H1 (cell line): Measurements from ENCODE around the gene NT5E. TPM values are rescaled to one million over a fixed set of nuclear protein-coding genes. Genes with fewer than 3 reads are reported as not detected.

Source experiments
- CTCF ChIA-PET: fragments of 300-600 bp; sonication (Branson Sonifier 250); formaldehyde crosslinking; loops from one replicate; lab custom pipeline; 2021; ENCODE audit not compliant: partially characterized antibody; lab: Charles Lee
- POLR2A ChIA-PET: fragments of 300-600 bp; sonication (Branson Sonifier 250); formaldehyde crosslinking; loops from one replicate; lab custom pipeline; 2021; ENCODE audit warnings: inconsistent platforms; ENCODE audit not compliant: partially characterized antibody; lab: Charles Lee
- DNase-seq, 2 experiments: peaks; one replicate each; pipeline versions ENCODE4 v3.0.0 to v3.0.0-alpha.2; 2010 to 2022; ENCODE audit warnings: low spot score in 2 of 2, low read depth in 1 of 2, mixed read lengths in 1 of 2
- FAIRE-seq: peaks from 2 replicates; lab custom pipeline; 2011; peaks lifted over from hg19 to GRCh38; lab: Jason Lieb, UNC
- H2AFZ ChIP-seq: 2 replicates; pipeline ENCODE4 v1.8.1; 2012; ENCODE audit warnings: low read length, inconsistent platforms
- H2AK5ac ChIP-seq: 2 replicates; pipeline ENCODE4 v1.6.1; 2013; ENCODE audit warnings: low read depth, low read length
- H2BK120ac ChIP-seq: replicated peaks from 2 replicates; pipeline ENCODE3; 2013; ENCODE audit warnings: low read depth, low read length, inconsistent platforms
- H2BK12ac ChIP-seq: 2 replicates; pipeline ENCODE4 v1.6.1; 2013; ENCODE audit warnings: low read depth, low read length
- H2BK15ac ChIP-seq: 2 replicates; pipeline ENCODE4 v1.6.1; 2013; ENCODE audit warnings: low read length
- H2BK20ac ChIP-seq: 2 replicates; pipeline ENCODE4 v1.6.1; 2013; ENCODE audit warnings: low read length
- H2BK5ac ChIP-seq: 2 replicates; pipeline ENCODE4 v1.6.1; 2013; ENCODE audit warnings: low read depth, low read length
- H3K14ac ChIP-seq: 2 replicates; pipeline ENCODE4 v1.6.1; 2013; ENCODE audit warnings: inconsistent platforms; ENCODE audit not compliant: insufficient read length
- H3K18ac ChIP-seq: 2 replicates; pipeline ENCODE4 v1.6.1; 2013; ENCODE audit warnings: low read length; ENCODE audit errors: extremely low read depth
- H3K23ac ChIP-seq: 2 replicates; pipeline ENCODE4 v1.6.1; 2013; ENCODE audit warnings: inconsistent platforms; ENCODE audit not compliant: insufficient read length
- H3K23me2 ChIP-seq: 2 replicates; pipeline ENCODE4 v1.6.1; 2013; ENCODE audit warnings: low read depth, low read length
- H3K27ac ChIP-seq: 2 replicates; pipeline ENCODE4 v1.6.1; 2011; ENCODE audit warnings: low read depth, low read length, inconsistent platforms
- H3K27me3 ChIP-seq, 4 experiments: replicated peaks in 1 of 4; 1 replicate in 1 of 4; 2 replicates in 3 of 4; pipeline versions ENCODE4 v1.6.1 to v1.8.1; 2011 to 2013; ENCODE audit warnings: low read length in 3 of 4, mild to moderate bottlenecking in 3 of 4, inconsistent platforms in 2 of 4, mixed read lengths in 2 of 4, moderate library complexity in 1 of 4; ENCODE audit not compliant: control insufficient read depth in 3 of 4, insufficient read depth in 3 of 4; ENCODE audit errors: extremely low read depth in 1 of 4
- H3K36me3 ChIP-seq, 4 experiments: 2 replicates each; pipeline versions ENCODE4 v1.6.1 to v1.8.1; 2011 to 2013; ENCODE audit warnings: mild to moderate bottlenecking in 4 of 4, low read length in 3 of 4, moderate library complexity in 2 of 4, control low read depth in 1 of 4, inconsistent platforms in 1 of 4; ENCODE audit not compliant: insufficient read depth in 4 of 4, control insufficient read depth in 2 of 4
- H3K4ac ChIP-seq: replicated peaks from 2 replicates; pipeline ENCODE3; 2013; ENCODE audit warnings: low read length, low read depth, mixed read lengths, inconsistent platforms; ENCODE audit not compliant: insufficient read length
- H3K4me1 ChIP-seq, 4 experiments: replicated peaks in 1 of 4; 1 replicate in 1 of 4; 2 replicates in 3 of 4; pipeline versions ENCODE4 v1.6.1 to v1.8.1; 2011 to 2013; ENCODE audit warnings: low read length in 3 of 4, inconsistent platforms in 2 of 4, mixed read lengths in 1 of 4; ENCODE audit not compliant: insufficient read depth in 4 of 4, control insufficient read depth in 3 of 4
- H3K4me2 ChIP-seq, 2 experiments: 2 replicates each; pipeline versions ENCODE4 v1.6.1 to v1.8.1; 2011 to 2013; ENCODE audit warnings: low read depth in 2 of 2, low read length in 2 of 2, control low read depth in 1 of 2, inconsistent platforms in 1 of 2, mild to moderate bottlenecking in 1 of 2; ENCODE audit not compliant: insufficient read depth in 1 of 2
- H3K4me3 ChIP-seq, 4 experiments: fragments of 200-600, 300-600 bp in 1 of 4; sonication (generic), shearing (Covaris generic), sonication (Bioruptor Twin) in 1 of 4; 2 replicates each; pipeline versions ENCODE4 v1.5.1 to v1.8.1; 2011 to 2016; ENCODE audit warnings: low read length in 4 of 4, low read depth in 3 of 4, control low read depth in 2 of 4, inconsistent platforms in 2 of 4, mild to moderate bottlenecking in 2 of 4, mixed read lengths in 1 of 4, moderate library complexity in 1 of 4; ENCODE audit not compliant: insufficient read depth in 2 of 4; ENCODE audit errors: extremely low read depth in 1 of 4
- H3K56ac ChIP-seq: replicated peaks from 2 replicates; pipeline ENCODE3; 2013; ENCODE audit warnings: low read depth, mild to moderate bottlenecking, mixed read lengths, low read length, inconsistent platforms; ENCODE audit not compliant: insufficient read length
- H3K79me1 ChIP-seq: 2 replicates; pipeline ENCODE4 v1.6.1; 2013; ENCODE audit warnings: low read depth, low read length, control low read depth
- H3K79me2 ChIP-seq, 2 experiments: 2 replicates each; pipeline versions ENCODE4 v1.6.1 to v1.8.1; 2012 to 2013; ENCODE audit warnings: low read length in 2 of 2, mild to moderate bottlenecking in 2 of 2, inconsistent platforms in 1 of 2; ENCODE audit not compliant: insufficient read depth in 2 of 2, control insufficient read depth in 1 of 2
- H3K9ac ChIP-seq, 4 experiments: replicated peaks in 1 of 4; 1 replicate in 1 of 4; 2 replicates in 3 of 4; pipeline versions ENCODE4 v1.6.1 to v1.8.1; 2011 to 2013; ENCODE audit warnings: low read depth in 3 of 4, low read length in 3 of 4, control low read depth in 2 of 4, mild to moderate bottlenecking in 2 of 4, moderate library complexity in 2 of 4, inconsistent platforms in 1 of 4; ENCODE audit errors: extremely low read depth in 1 of 4
- H3K9me3 ChIP-seq, 2 experiments: 2 replicates each; pipeline versions ENCODE4 v1.6.1 to v1.8.1; 2012 to 2013; ENCODE audit warnings: mild to moderate bottlenecking in 2 of 2, moderate library complexity in 2 of 2, control low read depth in 1 of 2, inconsistent platforms in 1 of 2, low read depth in 1 of 2, low read length in 1 of 2, mixed read lengths in 1 of 2; ENCODE audit not compliant: insufficient read depth in 2 of 2
- H4K20me1 ChIP-seq, 2 experiments: replicated peaks in 1 of 2; 2 replicates each; pipeline versions ENCODE3 to v1.8.1; 2011 to 2013; ENCODE audit warnings: inconsistent platforms in 2 of 2, low read length in 2 of 2, mild to moderate bottlenecking in 1 of 2; ENCODE audit not compliant: insufficient read depth in 2 of 2, control insufficient read depth in 1 of 2
- H4K5ac ChIP-seq: 2 replicates; pipeline ENCODE4 v1.6.1; 2013; ENCODE audit warnings: low read length, low read depth, mixed read lengths, inconsistent platforms; ENCODE audit not compliant: insufficient read length
- H4K8ac ChIP-seq: 2 replicates; pipeline ENCODE4 v1.8.0; 2013; ENCODE audit warnings: mild to moderate bottlenecking, moderate library complexity, low read length, inconsistent platforms; ENCODE audit not compliant: insufficient read depth; ENCODE audit errors: extremely low read depth
- H4K91ac ChIP-seq: replicated peaks from 2 replicates; pipeline ENCODE3; 2013; ENCODE audit warnings: low read length, mixed read lengths, inconsistent platforms; ENCODE audit not compliant: insufficient read length
- ATF2 ChIP-seq: IDR thresholded peaks from 2 replicates; pipeline ENCODE4 v1.6.1; 2012; ENCODE audit warnings: low read length, inconsistent platforms
- ATF3 ChIP-seq: IDR thresholded peaks from 2 replicates; pipeline ENCODE4 v1.6.1; 2011; ENCODE audit warnings: low read depth, mild to moderate bottlenecking, low read length; ENCODE audit not compliant: insufficient read depth
- BRCA1 ChIP-seq: IDR thresholded peaks from 2 replicates; pipeline ENCODE4 v1.6.1; 2012; ENCODE audit warnings: low read depth, low read length, improper control_type of control experiment
- FOSL1 ChIP-seq: IDR thresholded peaks from 2 replicates; pipeline ENCODE4 v1.6.1; 2011; ENCODE audit warnings: mild to moderate bottlenecking, low read depth, low read length, moderate library complexity; ENCODE audit not compliant: insufficient read depth
- RFX5 ChIP-seq: IDR thresholded peaks from 2 replicates; pipeline ENCODE4 v1.6.1; 2011; ENCODE audit warnings: low read depth, low read length, improper control_type of control experiment, borderline replicate concordance
- RXRA ChIP-seq: IDR thresholded peaks from 2 replicates; pipeline ENCODE4 v1.6.1; 2011; ENCODE audit warnings: low read depth, mild to moderate bottlenecking, low read length, moderate library complexity; ENCODE audit not compliant: insufficient read depth
- SAP30 ChIP-seq: fragments of 300-600 bp; sonication (generic); IDR thresholded peaks from 2 replicates; pipeline ENCODE4 v1.7.1; 2012; ENCODE audit warnings: low read length, moderate library complexity, mild to moderate bottlenecking, inconsistent platforms; ENCODE audit not compliant: insufficient read depth, insufficient replicate concordance
- SIX5 ChIP-seq: IDR thresholded peaks from 2 replicates; pipeline ENCODE4 v1.6.1; 2011; ENCODE audit warnings: mild to moderate bottlenecking, low read depth, low read length
- whole genome bisulfite sequencing, 2 experiments: shearing (Covaris generic) in 1 of 2; methylation state at CpG; one replicate each; pipeline versions ENCODE4 v1.1.6 to v1.1.7; 2013 to 2015; ENCODE audit warnings: low lambda C conversion rate in 2 of 2, mixed read lengths in 2 of 2, inconsistent platforms in 1 of 2, low coverage in 1 of 2, missing lambda C conversion rate in 1 of 2; ENCODE audit not compliant: insufficient replicate concordance in 2 of 2, insufficient coverage in 1 of 2, insufficient read length in 1 of 2; ENCODE audit errors: extremely low coverage in 1 of 2, missing lambda C conversion rate in 1 of 2; 5-methylcytosine and 5-hydroxymethylcytosine counted together
- polyA plus RNA-seq, 7 experiments: library from polyadenylated mRNA; depleted of rRNA in 3 of 7; stranded (reverse) in 5 of 7; unstranded in 2 of 7; fragments of >200 nt in 5 of 7; fragments of 200-250 nt in 2 of 7; gene quantifications; 1 replicate in 5 of 7; 2 replicates in 1 of 7; 4 replicates in 1 of 7; pipeline versions ENCODE4 v1.2.1 to v1.2.3, GENCODE V29; 2011 to 2013; ENCODE audit warnings: missing spikeins in 2 of 7, mixed read lengths in 2 of 7
- total RNA-seq: library from RNA; stranded (reverse); fragmentation: NEBNext Ultra II Directional; extraction: Animal tissue kit (Norgen Biotek cat#: 25700); gene quantifications from 2 replicates; pipeline ENCODE4 v1.2.1, GENCODE V29; 2021

Gene NT5E
- total and polyA plus RNA-seq, 2 of the 8 experiments (the other 6 are each of a cell fraction or from before 2014, with no cell fraction given) = 0.74 to 1.5 TPM

DNA sequence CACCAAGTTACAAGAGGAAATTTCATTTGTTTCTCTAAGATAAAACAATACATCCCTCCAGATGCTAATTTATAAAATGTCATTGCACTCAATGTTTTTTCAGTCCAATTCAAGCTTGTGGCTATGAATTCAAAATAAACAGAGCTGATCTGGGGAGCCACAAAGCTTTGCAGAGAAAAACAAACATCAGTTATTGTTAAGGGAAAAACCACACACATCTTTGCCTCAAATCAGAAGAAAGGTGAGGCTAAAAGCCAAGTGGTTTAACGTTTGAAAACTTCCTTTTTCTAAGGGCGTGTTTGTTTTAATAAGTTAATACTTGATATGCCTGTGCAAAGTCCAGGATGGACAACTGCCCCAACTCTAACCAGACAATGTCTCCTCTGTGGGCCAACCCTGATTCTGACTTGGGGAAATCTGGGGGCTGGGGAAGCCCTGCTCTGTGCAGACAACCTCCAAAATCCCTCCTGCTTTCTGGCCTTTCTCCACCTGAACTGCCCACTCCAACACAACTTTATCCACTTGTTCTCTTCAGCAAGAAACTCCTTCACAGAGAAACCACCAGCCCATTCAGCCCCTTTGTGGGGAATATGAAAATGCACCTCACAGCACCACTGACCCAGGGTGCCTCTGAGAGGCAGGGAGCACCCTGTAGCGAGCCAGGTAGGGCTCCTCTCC lies 44.6 kb upstream of the NT5E start:
- Histone ChIP-seq H3K4me2 (no peak overlapping the region), H3K4ac (no peak overlapping the region)
- TF ChIP-seq FOSL1 (no peak), ATF2 (no peak), ATF3 (no peak), SIX5 (no peak), SAP30 (no peak), BRCA1 (no peak), RFX5 (no peak), RXRA (no peak)

More for the DNA sequence above, 44.6 kb upstream of the NT5E start:
- Histone ChIP-seq H3K18ac (no peak overlapping the region), H3K9ac (no peak overlapping the region), H3K27ac (no peak overlapping the region), H2AFZ (no peak overlapping the region), H2BK5ac (no peak overlapping the region), H3K4me1 (peaks cover 0 to 8% (median 4%) of the 10 kb centered on the region in 4 experiments; a peak in 3 of 7 replicates), H3K79me2 (no peaks in the 10 kb centered on the region), H3K23ac (no peak overlapping the region), H2AK5ac (no peak overlapping the region), H2BK120ac (no peak overlapping the region), H3K79me1 (no peaks in the 10 kb centered on the region), H3K14ac (no peak overlapping the region), H2BK20ac (no peak overlapping the region), H4K91ac (no peak overlapping the region), H3K36me3 (no peaks in the 10 kb centered on the region), H3K23me2 (no peaks in the 10 kb centered on the region), H3K9me3 (no peaks in the 10 kb centered on the region), H4K5ac (no peak overlapping the region), H3K4me3 (no peak overlapping the region), H3K56ac (no peak overlapping the region), H4K8ac (no peak overlapping the region), H2BK15ac (0 out of 2 replicates have a peak overlapping the region, but pooled peaks have one; percentile 23), H4K20me1 (no peaks in the 10 kb centered on the region), H3K27me3 (no peaks in the 10 kb centered on the region; a peak in 1 of 7 replicates), H2BK12ac (0 out of 2 replicates have a peak overlapping the region, but pooled peaks have one; percentile 51)
- FAIRE-seq (no peak), DNase-seq (no peak)
- CTCF ChIA-PET = interaction anchor here (1.5 kb wide), 1 partner anchor 78 kb away, joined by 10 read pairs; no protein-coding TSS in a partner anchor
- POLR2A ChIA-PET = interaction anchor here (0.7 kb wide), 1 partner anchor 54 kb away, joined by 3 read pairs; no protein-coding TSS in a partner anchor
- 88% methylated on average over 3 of the region's 3 CpGs; no CpG with 5 or more reads in 1 of the 2 experiments for WGBS, 2 experiments
